Loucy (cell line): ENCODE data around the gene POC1A.

Experiments used
- CTCF ChIP-seq: fragments of 200-600 bp; sonication (generic); conservative IDR thresholded peaks from 2 replicates; pipeline ENCODE4 v1.5.1; 2014; ENCODE audit warnings: mild to moderate bottlenecking, antibody characterized with exemption, low read length
- EZH2phosphoT487 ChIP-seq: fragments of 200-600 bp; IDR thresholded peaks from 2 replicates; pipeline ENCODE4 v1.6.1; 2018; ENCODE audit warnings: antibody characterized with exemption, mild to moderate bottlenecking, moderate library complexity, borderline replicate concordance

- TF ChIP-seq CTCF (peak; percentile 95), EZH2phosphoT487 (no peak)
These were observed 10.0 kb downstream of the POC1A start for GRCh38 chr3:52144034-52144795.
